H4 (cell line): ENCODE data around the gene RFK. TPM values are rescaled to one million over a fixed set of nuclear protein-coding genes. Genes with fewer than 3 reads are reported as not detected.
"Not testable (repeated sequence)": the region's sequence is repeated elsewhere in the genome, so short reads cannot be mapped to it uniquely, and the experiment has no call there.

ENCODE experiments used
- DNase-seq: peaks from one replicate; pipeline ENCODE4 v3.0.0-alpha.2; 2015; ENCODE audit warnings: low spot score
- total RNA-seq: library from RNA; depleted of rRNA; stranded (reverse); fragments of >200 nt; shearing (Covaris generic); gene quantifications from 2 replicates; pipeline ENCODE4 v1.2.3, GENCODE V29; 2014

Gene RFK
- total RNA-seq, 1 experiment from 2014 or later = 27.3 TPM

- no peak for DNase-seq
Observed at GRCh38 chr9:76370396-76371023, 23.7 kb downstream of the RFK start.

- peak; percentile 48 for DNase-seq
Observed at GRCh38 chr9:76369583-76369982, 24.6 kb downstream of the RFK start.

GRCh38 chr9:76366275-76366674, 28.0 kb downstream of the RFK start:
- no peak for DNase-seq

- DNase-seq = no peak
Observed at GRCh38 chr9:76365028-76365427, 29.2 kb downstream of the RFK start.

GRCh38 chr9:76363032-76363395, 31.2 kb downstream of the RFK start:
- no peak for DNase-seq

DNA sequence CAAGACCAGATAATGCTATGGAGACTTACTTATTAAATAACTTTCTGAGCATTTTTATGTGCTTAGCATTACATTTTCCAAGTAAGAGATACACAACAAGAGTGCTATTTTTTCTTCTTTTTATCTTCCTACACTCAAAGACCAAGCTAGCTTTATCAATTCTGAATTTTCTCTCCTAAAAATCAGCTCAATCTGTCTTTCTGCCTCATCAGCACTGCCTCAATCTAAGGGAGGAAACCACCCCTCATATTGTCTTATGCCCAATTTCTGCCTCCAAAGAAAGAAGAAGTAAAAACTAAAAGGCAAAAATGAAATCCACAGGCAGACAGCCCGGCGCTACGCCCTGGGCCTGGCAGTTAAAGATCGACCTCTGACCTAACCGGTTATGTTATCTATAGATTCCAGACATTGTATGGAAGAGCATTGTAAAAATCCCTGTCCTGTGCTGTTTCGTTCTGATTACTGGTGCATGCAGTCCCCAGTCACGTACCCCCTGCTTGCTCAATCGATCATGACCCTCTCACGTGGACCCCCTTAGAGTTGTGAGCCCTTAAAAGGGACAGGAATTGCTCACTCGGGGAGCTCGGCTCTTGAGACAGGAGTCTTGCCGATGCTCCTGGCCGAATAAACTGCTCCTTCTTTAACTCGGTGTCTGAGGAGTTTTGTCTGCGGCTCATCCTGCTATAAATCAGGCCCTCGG, 31.7 kb downstream of the RFK start:
- DNase-seq = not testable (repeated sequence)

- no peak for DNase-seq
Observed at GRCh38 chr9:76359766-76360165, 34.5 kb downstream of the RFK start.

DNA sequence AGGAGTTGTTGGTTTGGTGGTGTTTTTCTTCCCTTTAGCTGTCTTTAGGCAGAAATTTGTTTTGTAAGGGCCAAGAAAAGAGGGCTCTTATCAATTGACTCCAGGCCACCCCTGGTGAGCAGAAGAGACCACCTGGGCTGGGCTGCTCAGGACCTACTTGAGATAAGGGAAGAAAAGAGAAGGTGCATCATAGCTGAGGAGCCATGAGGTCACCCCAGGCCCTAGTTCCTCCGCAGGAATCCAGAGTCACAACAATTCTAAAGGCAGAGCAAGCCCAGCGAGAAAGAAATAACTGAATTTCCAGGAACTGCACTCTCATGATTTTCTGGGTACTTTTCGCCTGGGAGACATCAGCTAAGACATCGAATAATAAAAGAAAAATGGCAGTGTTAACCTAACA, 34.9 kb downstream of the RFK start:
- no peak for DNase-seq

- DNase-seq = no peak
Observed at GRCh38 chr9:76358628-76359280, 35.5 kb downstream of the RFK start.

DNA sequence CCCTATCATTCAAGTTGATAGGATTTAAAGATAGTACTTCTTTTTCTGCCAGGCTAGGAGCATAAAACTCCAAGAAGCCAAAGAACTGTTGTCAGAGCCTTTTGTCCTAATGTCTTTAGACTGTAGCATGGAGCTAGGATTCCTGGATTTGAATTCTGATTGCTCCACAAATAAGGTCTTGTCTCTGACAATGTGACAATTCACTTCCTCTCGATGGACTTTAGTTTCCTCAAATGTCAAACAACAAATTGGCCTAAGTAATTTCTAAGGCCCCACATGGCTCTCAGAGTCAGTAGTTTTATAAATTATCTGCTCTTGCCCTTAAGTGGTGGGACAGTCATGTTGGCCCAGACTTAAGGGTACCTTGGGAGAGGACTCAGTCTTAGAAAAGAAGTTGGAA, 36.7 kb downstream of the RFK start:
- DNase-seq = no peak

DNA sequence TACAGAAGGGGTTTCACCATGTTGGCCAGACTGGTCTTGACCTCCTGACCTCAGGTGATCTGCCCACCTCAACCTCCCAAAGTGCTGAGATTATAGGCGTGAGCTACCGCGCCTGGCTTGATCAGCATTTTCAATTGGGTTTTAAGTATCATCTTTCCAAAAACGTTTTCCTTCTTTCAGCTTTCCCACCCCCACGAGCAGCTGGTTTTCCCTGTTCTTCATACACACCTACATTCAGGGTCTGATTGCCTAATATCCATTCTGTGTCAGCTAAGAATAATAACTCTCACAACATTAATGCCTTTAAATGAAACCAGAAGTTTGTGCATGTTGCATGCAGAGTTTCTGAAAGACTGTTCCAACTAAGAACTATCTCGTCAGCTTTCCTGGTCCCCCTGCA, 38.3 kb downstream of the RFK start:
- DNase-seq = no peak

DNA sequence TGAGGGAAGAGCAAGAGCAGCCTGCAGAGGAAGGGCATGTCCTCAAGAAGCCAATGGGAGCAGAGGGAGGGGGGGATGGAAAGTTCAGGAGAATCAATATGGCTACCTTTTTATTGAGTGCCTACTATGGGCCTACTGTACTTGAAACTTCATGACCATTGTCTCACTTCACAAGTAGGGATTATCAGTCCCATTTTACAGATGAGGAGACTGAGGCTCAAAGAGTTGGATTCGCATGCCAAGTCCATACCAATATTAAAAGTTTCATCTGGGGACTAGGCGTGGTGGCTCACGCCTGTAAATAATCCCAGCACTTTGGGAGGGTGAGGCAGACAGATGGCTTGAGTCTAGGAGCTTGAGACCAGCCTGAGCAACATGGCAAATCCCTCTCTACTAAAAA, 40.0 kb downstream of the RFK start:
- DNase-seq = no peak

GRCh38 chr9:76353280-76353679, 40.9 kb downstream of the RFK start:
- peak; percentile 15 for DNase-seq

- no peak for DNase-seq
Observed at GRCh38 chr9:76352026-76352620, 42.1 kb downstream of the RFK start.

GRCh38 chr9:76351006-76351405, 43.2 kb downstream of the RFK start:
- DNase-seq = no peak

DNA sequence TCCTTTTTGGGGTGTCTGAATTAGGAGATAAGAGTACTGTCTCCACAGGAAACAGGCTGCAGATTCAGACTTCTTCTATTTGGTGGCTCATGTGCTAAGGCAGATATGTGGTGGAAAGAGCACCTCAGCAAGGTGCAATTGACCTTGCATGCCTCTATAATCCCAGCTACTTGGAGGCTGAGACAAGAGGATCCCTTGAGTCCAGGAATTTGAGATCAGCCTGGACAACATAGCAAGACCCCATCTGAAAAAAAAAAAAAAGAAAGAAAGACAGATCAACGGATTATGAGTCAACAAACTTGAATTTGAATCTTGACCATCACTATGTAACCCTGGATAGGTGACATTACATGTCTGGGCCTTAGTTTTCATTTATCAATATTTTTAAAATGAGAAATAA, 44.4 kb downstream of the RFK start:
- DNase-seq = no peak

GRCh38 chr9:76342858-76343257, 51.4 kb downstream of the RFK start:
- no peak for DNase-seq

- no peak for DNase-seq
Observed at GRCh38 chr9:76342201-76342600, 52.0 kb downstream of the RFK start.

DNA sequence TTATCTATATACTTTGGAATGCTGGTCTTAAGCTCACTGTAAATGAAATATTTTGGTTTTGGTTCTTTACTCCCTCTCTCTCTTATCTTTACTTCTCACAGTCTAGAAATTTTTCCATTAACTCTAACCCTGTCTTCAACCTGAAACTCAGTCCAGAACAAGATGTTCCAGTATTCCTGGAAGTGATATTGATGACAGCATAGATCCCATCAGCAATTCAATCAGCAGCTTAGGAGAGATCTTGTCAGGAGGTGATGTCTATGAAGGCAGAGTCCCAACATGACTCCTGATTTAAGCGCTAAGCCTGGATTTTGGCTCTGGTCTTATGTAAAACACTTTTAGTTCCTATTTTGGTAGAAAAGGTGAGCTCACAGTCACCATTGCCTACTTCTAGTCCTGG, 52.6 kb downstream of the RFK start:
- DNase-seq = no peak

GRCh38 chr9:76338418-76338817, 55.8 kb downstream of the RFK start:
- DNase-seq = no peak

DNA sequence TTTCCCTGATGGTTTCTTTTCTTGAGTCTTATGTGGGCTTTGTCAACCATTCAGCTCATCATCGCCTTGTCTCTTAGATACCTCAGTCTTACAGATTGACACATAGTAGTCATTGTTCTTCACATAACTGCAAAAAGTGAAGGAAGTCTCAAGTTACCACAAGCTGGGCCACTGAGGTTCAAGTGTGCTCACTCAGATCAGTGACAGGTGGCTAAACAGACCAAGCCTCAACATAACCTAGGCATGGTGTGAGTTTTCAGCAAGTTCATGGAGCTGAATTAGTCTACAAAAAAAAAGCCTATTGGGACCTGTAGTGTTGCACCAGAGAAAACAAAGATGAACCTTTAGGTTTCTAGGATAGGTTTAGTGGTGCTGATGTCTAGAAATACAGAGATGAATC, 58.2 kb downstream of the RFK start:
- no peak for DNase-seq
